ENCODE measurements around the gene ZFTA. TPM values are rescaled to one million over a fixed set of nuclear protein-coding genes. Genes with fewer than 3 reads are reported as not detected.

The ZFTA gene
- total RNA-seq, 1 donor from 2014 or later, result 7.6 TPM

DNA sequence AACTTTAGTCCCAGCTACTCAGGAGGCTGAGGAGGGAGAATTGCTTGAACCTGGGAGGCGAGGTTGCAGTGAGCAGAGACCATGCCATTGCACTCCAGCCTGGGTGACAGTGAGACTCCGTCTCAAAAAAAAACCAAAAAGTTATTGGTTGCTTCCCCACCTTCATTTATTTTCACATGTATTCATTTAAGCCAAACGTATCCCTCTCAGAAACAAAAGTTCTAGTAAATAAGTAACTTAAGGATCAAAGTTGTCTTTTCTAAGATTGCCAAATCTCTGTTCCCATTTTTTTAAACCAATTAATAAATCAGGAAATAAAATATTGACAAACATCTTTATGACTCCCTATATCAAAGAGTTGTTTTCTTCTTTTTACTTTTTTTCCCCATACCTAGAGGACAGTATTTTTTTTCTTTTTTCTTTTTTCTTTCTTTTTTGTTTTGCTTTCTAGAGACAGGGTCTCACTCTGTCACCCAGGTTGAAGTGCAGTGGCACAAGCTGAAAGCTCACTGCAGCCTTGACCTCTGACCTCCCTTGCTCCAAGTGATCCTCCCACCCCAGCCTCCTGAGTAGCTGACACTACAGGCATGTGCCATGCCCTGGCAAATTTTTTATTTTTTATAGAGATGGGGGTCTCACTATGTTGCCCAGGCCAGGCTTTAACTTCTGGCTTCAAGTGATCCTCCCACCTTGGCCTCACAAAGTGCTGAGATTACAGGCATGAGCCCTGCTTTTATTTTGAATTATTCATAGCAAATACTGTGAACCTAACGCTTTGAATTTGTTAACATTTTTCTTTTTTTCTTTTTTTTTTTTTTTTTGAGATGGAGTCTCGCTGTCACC is 11.4 kb downstream of the ZFTA start:
- no peak for DNase-seq (ENCODE audit: low read depth in 2 of 2)

DNA sequence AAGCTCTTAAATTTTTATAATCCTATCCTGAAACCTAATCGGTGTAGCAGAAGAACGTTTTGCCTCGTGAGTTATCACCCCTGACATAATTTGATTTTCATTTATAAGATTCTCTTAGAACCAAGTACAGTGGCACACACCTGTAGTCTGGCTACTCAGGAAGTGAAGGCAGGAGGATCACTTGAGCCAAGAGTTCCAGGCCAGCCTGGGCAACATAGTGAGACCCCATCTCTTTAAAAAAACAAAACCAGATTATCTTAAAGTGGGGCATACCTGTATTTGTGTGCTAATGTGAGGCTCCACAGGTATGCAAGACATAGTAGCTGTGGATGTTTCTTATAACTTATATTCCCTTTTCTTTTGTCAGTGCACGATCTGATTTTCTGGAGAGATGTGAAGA is 19.0 kb downstream of the ZFTA start:
- no peak for DNase-seq (ENCODE audit: low read depth in 2 of 2)

DNA sequence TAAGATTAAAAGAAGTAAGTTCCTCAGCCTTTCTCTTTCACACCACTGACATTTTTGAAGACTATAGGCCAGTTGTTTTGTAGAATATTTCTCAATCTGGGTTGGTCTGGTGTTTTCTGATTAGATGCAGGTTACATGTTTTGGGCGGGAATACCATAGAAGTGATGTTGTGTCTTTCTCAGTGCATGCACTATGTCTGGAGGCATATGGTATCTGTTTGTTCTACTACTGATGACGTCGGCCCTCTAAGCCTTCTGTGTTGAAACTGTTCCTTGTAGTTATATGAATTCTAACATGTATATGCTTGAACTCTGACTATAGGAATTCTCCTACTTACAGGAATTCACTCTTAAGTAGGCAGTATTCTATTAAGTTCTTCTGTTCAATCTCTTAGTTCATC is 21.6 kb downstream of the ZFTA start:
- DNase-seq (ENCODE audit: low read depth in 2 of 2), result no peak

DNA sequence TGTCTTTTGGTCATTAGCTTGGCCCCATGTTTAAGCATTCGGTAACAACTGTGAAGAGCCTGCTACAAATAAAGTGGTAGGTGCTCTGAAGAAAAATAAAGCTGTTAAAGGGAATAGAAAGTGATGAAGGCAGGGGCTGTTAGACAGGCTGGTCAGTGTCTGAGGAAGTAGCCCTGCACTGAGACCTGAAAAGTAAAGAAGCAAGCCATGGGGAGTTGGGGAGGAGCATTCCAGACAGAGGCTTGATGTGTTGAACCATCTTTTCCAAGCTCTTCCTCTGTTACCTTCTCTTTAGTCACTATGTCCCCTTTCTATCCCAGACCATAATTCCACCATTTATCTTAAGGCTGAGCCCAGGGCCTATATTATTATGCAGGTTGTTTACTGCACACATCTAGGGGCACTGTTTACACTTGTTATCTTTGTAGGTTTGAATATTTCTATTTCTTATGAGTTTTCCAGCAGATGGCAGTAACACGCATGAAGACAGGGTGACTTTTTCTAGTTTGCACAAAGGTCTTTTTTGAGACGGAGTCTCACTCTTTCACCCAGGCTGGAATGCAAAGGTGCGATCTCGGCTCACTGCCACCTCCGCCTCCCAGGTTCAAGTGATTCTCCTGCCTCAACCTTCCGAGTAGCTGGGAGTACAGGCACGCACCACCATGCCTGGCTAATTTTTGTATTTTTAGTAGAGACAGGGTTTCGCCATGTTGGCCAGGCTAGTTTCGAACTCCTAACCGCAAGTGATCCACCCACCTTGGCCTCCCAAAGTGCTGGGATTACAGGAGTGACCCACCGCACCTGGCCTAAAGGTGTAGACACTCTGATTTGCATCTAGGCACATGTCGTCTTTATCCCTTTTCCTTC is 23.0 kb downstream of the ZFTA start:
- DNase-seq (ENCODE audit: low read depth in 2 of 2), result peak in 1 of 2 donors; percentile 14

DNA sequence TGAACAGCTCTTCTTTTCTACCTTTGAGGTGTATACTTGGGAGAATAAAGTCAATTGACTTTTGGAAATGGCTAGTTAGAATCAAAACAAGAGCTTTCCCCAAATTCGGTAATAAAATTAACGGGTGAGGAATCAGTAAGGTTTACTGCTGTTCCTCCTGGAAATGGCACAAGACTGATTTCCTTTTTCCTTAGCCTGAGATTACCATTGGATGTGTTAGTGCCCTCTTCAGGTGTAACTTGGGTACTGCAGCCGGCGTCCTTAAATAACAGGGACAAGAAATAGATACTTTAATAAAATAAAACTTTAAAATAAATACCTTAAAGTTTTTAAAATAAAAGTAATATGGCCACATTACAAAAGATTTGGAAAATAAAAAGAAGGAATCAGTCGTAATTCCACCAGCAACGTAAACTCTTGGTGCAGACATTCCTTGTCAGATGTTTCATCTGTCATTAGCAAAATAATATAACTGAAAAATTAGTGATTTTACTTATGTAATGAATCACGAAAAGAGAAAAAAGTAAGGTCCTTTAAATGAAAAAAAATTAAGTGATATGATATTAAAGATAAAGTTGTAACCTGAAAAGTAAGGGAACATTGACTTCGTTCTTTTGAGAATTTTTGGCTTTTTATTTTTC is 29.7 kb downstream of the ZFTA start:
- peak; percentile 67 to 85 for DNase-seq (ENCODE audit: low read depth in 2 of 2)

DNA sequence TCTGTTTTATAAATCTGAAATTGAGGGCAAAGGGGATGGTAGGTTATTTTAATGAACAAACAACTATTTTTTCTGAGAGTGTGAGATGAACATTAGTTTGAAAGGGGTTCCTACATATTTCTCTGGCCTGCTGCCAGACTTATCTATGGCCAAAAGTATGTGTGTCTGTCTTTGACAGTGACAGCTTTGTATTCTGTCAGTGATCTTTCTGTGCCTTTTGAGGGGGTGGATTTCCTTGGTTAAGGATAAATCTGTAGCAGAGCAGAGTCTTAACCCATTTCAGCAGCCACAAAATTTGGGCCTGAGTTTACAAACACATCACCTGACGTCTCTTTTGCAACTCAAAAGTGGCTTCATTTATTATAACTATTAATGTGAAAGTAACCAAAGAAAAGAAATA is 30.9 kb downstream of the ZFTA start:
- DNase-seq (ENCODE audit: low read depth in 2 of 2), result no peak

DNA sequence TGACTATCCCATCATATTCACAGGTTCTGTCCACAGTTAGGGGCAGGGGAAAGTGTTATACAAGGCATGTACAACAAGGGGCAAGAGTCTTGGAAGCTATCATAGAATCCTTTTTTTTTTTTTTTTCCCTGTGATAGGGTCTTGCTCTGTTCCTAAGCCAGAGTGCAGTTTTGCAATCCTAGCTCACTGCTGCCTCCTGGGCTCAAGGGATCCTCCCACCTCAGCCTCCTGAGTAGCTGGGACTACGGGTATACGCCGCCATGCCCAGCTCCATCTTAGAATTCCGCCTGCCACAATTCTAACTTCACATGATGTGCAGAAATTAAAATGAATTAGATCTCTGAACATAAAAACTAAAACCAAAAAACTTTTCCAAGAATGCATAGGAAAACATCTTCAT is 31.7 kb downstream of the ZFTA start:
- DNase-seq (ENCODE audit: low read depth in 2 of 2), result no peak

DNA sequence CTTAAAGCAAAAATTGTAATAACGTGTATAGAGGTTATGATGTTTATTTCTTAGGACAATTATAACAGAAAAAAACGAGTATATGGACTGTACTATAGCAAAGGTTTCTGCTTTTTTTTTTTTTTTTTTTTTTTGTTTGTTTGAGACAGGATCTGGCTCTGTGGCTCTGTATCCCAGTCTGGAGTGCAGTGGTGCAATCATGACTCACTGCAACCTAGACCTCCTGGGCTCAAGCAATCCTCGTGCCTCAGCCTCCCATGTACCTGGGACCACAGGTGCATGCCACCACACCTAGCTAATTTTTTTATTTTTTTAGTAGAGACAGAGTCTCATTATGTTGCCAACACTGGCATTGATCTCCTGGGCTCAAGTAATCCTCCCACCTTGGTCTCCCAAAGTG is 39.2 kb downstream of the ZFTA start:
- no peak for DNase-seq (ENCODE audit: low read depth in 2 of 2)

DNA sequence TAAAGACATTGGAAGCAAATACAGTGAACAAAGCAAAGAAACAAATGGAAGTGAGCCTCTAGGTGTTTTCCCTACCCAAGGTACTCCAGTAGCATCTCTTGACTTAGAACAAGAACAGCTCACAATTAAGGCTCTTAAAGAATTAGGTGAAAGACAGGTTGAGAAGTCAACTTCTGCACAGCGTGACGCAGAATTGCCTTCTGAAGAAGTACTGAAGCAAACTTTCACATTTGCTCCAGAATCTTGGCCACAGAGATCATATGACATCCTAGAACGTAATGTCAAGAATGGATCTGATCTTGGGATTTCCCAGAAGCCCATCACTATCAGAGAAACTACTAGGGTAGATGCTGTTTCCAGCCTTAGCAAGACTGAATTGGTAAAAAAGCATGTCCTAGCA is 48.0 kb downstream of the ZFTA start:
- no peak for DNase-seq (ENCODE audit: low read depth in 2 of 2)

DNA sequence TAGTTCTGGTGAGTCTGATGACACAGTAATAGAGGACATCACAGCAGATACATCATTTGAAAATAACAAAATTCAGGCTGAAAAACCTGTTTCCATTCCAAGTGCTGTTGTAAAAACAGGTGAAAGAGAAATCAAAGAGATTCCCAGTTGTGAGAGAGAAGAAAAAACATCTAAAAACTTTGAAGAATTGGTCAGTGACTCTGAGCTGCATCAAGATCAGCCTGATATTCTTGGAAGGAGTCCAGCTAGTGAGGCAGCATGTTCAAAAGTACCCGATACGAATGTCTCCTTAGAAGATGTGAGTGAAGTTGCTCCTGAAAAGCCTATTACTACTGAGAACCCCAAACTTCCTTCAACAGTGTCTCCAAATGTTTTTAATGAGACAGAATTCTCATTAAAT is 48.6 kb downstream of the ZFTA start:
- no peak for DNase-seq (ENCODE audit: low read depth in 2 of 2)

DNA sequence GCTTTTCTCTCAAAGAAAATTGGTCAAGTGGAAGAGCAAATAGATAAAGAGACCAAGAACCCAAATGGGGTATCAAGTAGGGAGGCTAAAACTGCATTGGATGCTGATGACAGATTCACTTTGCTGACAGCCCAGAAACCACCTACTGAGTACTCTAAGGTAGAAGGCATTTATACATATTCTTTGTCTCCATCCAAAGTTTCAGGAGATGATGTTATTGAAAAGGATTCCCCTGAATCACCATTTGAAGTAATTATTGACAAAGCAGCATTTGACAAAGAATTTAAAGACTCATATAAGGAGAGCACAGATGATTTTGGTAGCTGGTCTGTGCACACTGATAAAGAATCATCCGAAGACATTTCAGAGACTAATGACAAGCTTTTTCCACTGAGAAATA is 49.6 kb downstream of the ZFTA start:
- DNase-seq (ENCODE audit: low read depth in 2 of 2), result no peak

Other genes starting within 250 kb of the ZFTA start
- 2.3 and 7.0 TPM in 2 replicates for gene PLAAT4, start 232.0 kb downstream of the ZFTA start, total RNA-seq
- not detected in 2 replicates for gene PLAAT2, start 205.4 kb downstream of the ZFTA start, total RNA-seq
- gene PLAAT3, start 154.3 kb downstream of the ZFTA start, total RNA-seq, result 66.6 and 77.4 TPM in 2 replicates
- gene ATL3, start 97.4 kb downstream of the ZFTA start, total RNA-seq, result 85.6 and 87.2 TPM in 2 replicates
- gene RTN3, start 87.3 kb downstream of the ZFTA start, total RNA-seq, result 34.1 and 47.5 TPM in 2 replicates
- gene SPINDOC, start 44.7 kb upstream of the ZFTA start, total RNA-seq, result 9.0 and 13.3 TPM in 2 replicates
- gene MARK2, start 70.3 kb upstream of the ZFTA start, total RNA-seq, result 7.8 and 11.5 TPM in 2 replicates
- 0.13 TPM in 2 replicates for gene RCOR2, start 148.4 kb upstream of the ZFTA start, total RNA-seq
- 8.3 and 13.4 TPM in 2 replicates for gene NAA40, start 170.2 kb upstream of the ZFTA start, total RNA-seq
- 297 and 328 TPM in 2 replicates for gene COX8A, start 205.8 kb upstream of the ZFTA start, total RNA-seq
- 50.2 and 62.2 TPM in 2 replicates for gene OTUB1, start 217.7 kb upstream of the ZFTA start, total RNA-seq